WI38 (cell line): ENCODE measurements around the gene KCNMB1.

Experiments used
- H3K4me3 ChIP-seq: 2 replicates; pipeline ENCODE4 v1.5.1; 2011; ENCODE audit warnings: low read depth, mild to moderate bottlenecking, control low read depth, low read length
- CTCF ChIP-seq: IDR thresholded peaks from 2 replicates; pipeline ENCODE4 v1.5.1; 2012; ENCODE audit warnings: low read depth, mild to moderate bottlenecking, control low read depth, low read length

KCNMB1 gene

GRCh38 chr5:170357955-170358444 is 31.2 kb downstream of the KCNMB1 start:
- TF ChIP-seq CTCF: no peak
- H3K4me3 ChIP-seq: no peak overlapping the region

- TF ChIP-seq CTCF: no peak
- H3K4me3 ChIP-seq: no peak overlapping the region
These were observed 33.5 kb downstream of the KCNMB1 start for GRCh38 chr5:170355601-170356098.

- H3K4me3 ChIP-seq: no peak overlapping the region
- TF ChIP-seq CTCF: no peak
These were observed 35.2 kb downstream of the KCNMB1 start for GRCh38 chr5:170353961-170354360.

- no peak for TF ChIP-seq CTCF
- H3K4me3 ChIP-seq: no peak overlapping the region
These were observed 36.0 kb downstream of the KCNMB1 start for GRCh38 chr5:170353011-170353761.

- no peak overlapping the region for H3K4me3 ChIP-seq
- no peak for TF ChIP-seq CTCF
These were observed 41.0 kb downstream of the KCNMB1 start for GRCh38 chr5:170348137-170348633.

- TF ChIP-seq CTCF: no peak
- H3K4me3 ChIP-seq: no peak overlapping the region
These were observed 42.1 kb downstream of the KCNMB1 start for GRCh38 chr5:170347022-170347567.

GRCh38 chr5:170345971-170346370 is 43.2 kb downstream of the KCNMB1 start:
- TF ChIP-seq CTCF: no peak
- no peak overlapping the region for H3K4me3 ChIP-seq
